ENCODE results near the gene HEMGN.

The HEMGN gene

DNA sequence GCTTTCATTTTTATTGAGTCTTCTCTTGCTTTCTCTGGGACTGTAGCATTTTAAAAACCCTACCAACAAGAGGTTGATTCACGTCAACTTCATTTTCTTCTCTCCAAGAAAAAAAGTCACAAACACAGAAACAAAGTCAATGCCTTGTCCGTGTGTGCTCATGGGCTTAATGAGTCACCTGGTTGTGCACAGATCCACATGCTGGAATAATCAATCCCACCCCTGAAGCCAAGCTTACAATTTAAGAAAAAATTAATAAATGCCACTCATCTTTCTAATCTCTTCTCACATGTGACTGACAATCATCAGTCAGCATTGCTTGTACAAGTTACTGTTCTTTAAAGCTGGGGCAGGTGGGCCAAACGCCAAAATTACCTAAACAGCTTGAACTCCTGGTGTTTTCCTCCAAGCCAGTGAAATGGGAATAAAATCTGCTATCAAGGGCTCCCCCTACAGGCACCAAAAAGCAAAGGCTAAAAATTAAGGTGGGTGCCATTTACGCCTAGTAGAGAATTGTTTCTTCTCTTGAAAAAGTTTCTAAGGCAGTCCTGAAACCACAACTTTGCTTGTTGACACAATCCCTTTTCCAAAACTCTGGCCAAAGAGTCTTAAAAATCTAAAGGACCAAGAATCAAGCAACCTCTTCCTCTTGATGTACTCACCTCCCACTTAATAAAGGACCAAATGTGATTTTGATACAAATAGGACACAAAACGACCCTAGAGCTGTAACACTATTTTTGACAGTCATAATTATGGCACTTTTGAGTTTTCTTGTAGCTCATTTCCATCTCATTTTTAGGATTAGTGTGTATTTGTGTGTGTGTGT is 37.0 kb downstream of the HEMGN start:
- no peak for DNase-seq (ENCODE audit: low read depth in 2 of 3, low spot score in 2 of 3)

DNA sequence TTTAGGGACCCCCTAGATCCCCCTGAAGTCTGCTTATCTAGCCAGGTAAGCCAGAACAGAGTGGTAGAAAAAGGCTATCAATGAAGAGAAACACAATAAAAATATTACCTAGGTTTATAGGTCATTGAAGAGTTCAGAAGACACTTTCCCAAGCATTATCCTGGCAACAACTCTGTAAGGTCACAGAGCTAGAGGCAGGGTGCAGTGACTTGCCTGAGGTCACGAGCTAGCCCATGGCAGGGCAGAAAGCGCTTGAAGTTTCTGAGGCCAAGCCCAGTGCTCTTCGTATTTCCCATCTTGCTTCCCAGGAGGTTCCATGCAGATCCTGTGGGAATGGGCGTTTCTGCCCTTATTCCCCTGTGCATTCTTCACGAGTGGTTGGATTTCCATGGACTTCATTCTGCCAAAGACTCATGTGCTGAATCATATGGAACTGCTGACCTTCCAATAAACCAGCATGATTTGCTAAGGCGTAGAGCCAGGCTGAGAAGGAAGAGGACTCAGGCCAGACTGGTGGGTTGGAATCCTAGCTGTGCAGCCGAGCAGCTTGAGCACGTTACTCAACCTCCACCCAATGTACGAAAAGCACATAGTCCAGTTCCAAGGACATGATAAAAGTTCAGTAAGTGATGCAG is 37.8 kb downstream of the HEMGN start:
- DNase-seq (ENCODE audit: low read depth in 2 of 3, low spot score in 2 of 3), result no peak

DNA sequence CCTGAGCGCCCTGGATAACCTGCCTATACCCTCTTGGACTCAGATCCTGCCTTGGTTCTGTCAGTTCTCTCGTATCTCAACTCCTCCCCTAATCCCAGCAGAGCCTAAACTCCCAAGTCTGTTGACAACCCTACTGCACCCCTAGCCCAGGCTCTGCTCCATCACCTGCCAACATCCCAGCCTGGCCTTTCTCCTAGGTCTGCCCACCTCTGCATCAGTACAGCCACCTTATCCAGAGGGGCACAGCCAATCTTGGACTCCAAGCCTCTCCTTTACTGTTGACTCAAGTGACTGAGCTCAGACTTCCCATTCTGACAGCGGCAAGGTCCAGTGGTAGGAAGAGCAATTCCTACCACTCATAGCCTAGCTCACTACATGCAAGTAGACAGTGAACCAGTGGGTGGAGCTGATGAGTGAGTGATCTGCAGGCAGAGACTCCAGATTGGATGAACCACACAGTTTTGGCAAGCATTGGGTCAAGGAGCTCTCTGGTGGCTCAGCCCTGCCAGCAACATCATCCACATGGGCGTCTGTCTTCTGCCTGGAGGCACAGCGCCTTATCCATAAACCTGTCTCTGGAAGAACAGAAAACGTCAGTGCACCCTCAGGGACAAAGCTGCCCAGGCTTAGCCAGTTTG is 42.2 kb downstream of the HEMGN start:
- no peak for DNase-seq (ENCODE audit: low read depth in 2 of 3, low spot score in 2 of 3)

DNA sequence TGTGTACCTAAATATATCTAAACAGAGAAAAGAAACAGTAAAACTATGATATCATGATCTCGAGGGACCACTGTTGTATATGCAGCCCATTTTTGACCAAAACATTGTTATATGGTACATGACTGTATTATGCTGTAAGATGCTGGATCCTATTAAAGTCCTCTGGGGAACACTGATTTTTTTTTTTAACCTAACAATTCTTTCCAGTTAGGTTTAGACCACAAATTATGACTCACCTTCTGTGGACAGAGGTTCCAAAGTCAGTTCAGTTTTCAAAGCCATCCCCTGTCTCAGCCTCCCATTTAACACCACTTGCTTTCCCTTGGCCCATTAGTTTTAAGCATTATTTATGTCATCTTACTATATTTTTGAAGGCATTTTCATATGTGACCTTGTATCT is 42.8 kb downstream of the HEMGN start:
- DNase-seq (ENCODE audit: low read depth in 2 of 3, low spot score in 2 of 3), result no peak

DNA sequence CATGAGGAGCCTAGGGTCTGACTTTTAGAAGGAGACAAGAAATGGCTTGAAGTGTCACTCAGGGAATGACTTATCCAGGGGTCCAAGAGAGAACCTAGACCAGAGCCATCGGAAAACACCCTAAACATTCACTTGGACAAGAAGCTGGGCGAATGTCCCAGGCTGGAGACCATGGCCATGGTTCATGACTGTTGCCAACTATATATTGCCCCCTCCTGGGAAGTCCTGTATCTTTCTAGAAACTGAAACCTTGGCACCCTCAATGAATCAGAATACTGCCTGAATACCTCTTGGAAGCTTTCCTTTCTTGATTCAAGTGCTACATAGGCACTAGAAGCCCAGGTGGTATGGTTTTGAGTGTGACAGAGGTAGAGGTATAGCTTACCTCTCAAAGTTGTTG is 45.6 kb downstream of the HEMGN start:
- no peak for DNase-seq (ENCODE audit: low read depth in 2 of 3, low spot score in 2 of 3)

DNA sequence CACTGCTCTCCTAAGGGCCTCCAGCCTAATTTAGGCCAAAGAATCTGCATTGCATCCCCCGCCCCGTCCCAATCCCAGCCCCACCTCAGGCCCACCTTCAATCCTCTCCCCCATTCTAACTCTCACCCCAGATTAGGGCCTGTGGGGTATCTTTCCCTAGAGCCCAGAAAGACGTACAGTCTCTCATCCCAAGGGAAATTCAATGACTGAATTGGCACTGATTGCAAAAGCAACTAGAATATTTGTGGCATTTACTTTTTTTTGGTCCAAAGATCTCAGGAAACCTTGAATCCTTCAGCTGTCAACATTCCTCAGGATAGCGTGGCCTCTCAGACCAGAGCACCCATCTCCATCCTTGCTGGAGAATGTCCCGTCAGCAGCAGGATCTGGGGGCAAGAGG is 46.2 kb downstream of the HEMGN start:
- DNase-seq (ENCODE audit: low read depth in 2 of 3, low spot score in 2 of 3), result no peak

DNA sequence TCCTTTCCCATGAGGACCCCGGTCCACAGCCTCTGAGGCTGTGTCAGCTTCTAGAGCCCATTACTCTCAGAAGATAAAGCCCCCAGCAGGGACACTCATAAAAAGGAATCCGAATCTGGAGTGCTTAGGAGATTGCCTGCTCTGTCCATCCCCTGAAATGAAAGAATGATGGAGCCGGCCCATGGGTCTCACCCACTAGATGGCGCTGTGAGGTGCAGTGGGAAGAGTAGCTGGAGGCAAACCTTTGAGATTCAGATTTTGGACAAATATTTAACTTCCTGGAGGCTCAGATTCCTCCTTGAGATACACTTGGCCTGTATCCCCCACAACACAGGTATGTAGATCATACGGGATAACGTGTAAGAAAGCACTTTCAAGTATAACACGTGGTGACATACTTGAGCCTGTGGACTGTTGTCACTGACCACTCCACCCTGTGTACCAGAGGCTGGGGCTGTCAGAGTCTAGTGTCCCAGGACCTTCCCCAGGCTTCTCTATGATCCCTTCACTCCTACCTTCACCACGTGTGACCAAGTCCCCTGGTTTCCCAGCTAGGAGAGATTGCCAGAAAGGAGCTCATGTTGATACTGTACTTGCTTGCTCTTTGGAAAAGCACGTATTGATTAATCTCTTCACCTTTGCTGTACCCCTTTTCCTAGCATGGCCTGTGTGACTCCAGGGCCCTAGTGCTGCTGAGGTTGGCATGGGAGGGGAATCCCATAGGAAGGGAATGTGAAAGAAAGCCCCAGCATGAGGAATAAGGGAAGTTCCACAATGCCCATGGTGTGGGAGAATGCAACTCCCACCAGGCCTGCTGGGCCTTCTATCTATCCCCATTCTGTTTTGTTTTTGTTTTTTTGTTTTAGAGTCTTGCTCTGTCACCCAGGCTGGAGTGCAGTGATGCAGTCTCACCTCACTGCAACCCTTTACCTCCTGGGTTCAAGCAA is 47.8 kb downstream of the HEMGN start:
- peak in 2 of 3 experiments; percentile 37 to 55 for DNase-seq (ENCODE audit: low read depth in 2 of 3, low spot score in 2 of 3)

DNA sequence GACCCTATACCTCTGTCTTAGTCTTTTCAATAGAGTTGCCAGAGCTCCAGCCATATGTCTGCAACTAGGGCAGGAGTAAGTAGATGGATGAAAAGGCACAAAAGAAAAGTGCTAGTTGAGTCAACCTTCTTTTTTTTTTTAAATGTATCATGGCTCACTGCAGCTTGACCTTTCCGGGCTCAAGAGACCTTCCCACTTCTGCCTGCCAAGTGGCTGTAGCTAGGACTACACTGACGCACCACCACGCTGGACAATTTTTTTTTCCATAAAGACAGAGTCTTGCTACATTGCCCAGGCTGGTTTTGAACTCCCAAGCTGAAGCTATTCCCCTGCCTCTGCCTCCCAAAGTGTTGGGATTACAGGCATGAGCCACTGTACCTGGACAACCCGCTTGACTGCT is 57.6 kb downstream of the HEMGN start:
- DNase-seq (ENCODE audit: low read depth in 2 of 3, low spot score in 2 of 3), result no peak

Measured in activated CD8-positive, alpha-beta memory T cell treated with anti-CD3 and anti-CD28 coated beads for 48 hours (primary cell).